ENCODE measurements around the gene PARN.
"Not testable (repeated sequence)": the region's sequence is repeated elsewhere in the genome, so short reads cannot be mapped to it uniquely, and the experiment has no call there.

The PARN gene

GRCh38 chr16:14566599-14566998 is 63.5 kb downstream of the PARN start:
- no peak for DNase-seq

- no peak for DNase-seq
These were observed 64.4 kb downstream of the PARN start for GRCh38 chr16:14565688-14566025.

- DNase-seq = no peak
These were observed 65.0 kb downstream of the PARN start for GRCh38 chr16:14564861-14565687.

GRCh38 chr16:14564323-14564722 is 65.7 kb downstream of the PARN start:
- DNase-seq = no peak

GRCh38 chr16:14562691-14563491 is 67.2 kb downstream of the PARN start:
- no peak for DNase-seq

- no peak for DNase-seq
These were observed 69.5 kb downstream of the PARN start for GRCh38 chr16:14560523-14560922.

GRCh38 chr16:14559809-14560241 is 70.2 kb downstream of the PARN start:
- no peak for DNase-seq

- DNase-seq = no peak
These were observed 76.6 kb downstream of the PARN start for GRCh38 chr16:14553447-14553846.

- DNase-seq = no peak
These were observed 80.3 kb downstream of the PARN start for GRCh38 chr16:14549789-14550153.

- DNase-seq = no peak
These were observed 80.9 kb downstream of the PARN start for GRCh38 chr16:14548933-14549788.

GRCh38 chr16:14545346-14545884 is 84.6 kb downstream of the PARN start:
- no peak for DNase-seq

- DNase-seq = not testable (repeated sequence)
These were observed 85.2 kb downstream of the PARN start for GRCh38 chr16:14544846-14545245.

GRCh38 chr16:14539631-14540030 is 90.4 kb downstream of the PARN start:
- no peak for DNase-seq

GRCh38 chr16:14539156-14539555 is 90.9 kb downstream of the PARN start:
- no peak for DNase-seq

- no peak for DNase-seq
These were observed 91.5 kb downstream of the PARN start for GRCh38 chr16:14538604-14539003.

GRCh38 chr16:14531613-14532012 is 98.4 kb downstream of the PARN start:
- no peak for DNase-seq

- DNase-seq = no peak
These were observed 99.0 kb downstream of the PARN start for GRCh38 chr16:14531101-14531500.

- DNase-seq = no peak
These were observed 100.0 kb downstream of the PARN start for GRCh38 chr16:14530046-14530445.

- peak; percentile 26 to 47 for DNase-seq
These were observed 100.9 kb downstream of the PARN start for GRCh38 chr16:14529010-14529669.

GRCh38 chr16:14528306-14528705 is 101.8 kb downstream of the PARN start:
- DNase-seq = no peak

GRCh38 chr16:14527411-14528044 is 102.5 kb downstream of the PARN start:
- no peak for DNase-seq

GRCh38 chr16:14525596-14525995 is 104.5 kb downstream of the PARN start:
- DNase-seq = no peak
